ENCODE measurements around the gene FKBP1C.
"Not testable (repeated sequence)": the region's sequence is repeated elsewhere in the genome, so short reads cannot be mapped to it uniquely, and the experiment has no call there.

The FKBP1C gene

GRCh38 chr6:63230027-63230426, 18.8 kb downstream of the FKBP1C start:
- in situ Hi-C loops (cut with MboI; ENCODE audit: low sequenced_read_pairs); DNase-seq (ENCODE audit: low spot score in 2 of 2); H3K4me1 ChIP-seq; H3K27me3 ChIP-seq (ENCODE audit: low read depth); H3K4me3 ChIP-seq; H3K9me3 ChIP-seq; H3K36me3 ChIP-seq (replicated peaks): not testable (repeated sequence)

GRCh38 chr6:63230511-63230910, 19.2 kb downstream of the FKBP1C start:
- H3K36me3 ChIP-seq (replicated peaks); in situ Hi-C loops (cut with MboI; ENCODE audit: low sequenced_read_pairs); H3K4me3 ChIP-seq: not testable (repeated sequence)

GRCh38 chr6:63236398-63236817, 25.1 kb downstream of the FKBP1C start:
- no peak for DNase-seq (ENCODE audit: low spot score in 2 of 2)
- Histone ChIP-seq H3K4me3 (no peak overlapping the region), H3K27me3 (ENCODE audit: low read depth) (no peaks in the 10 kb centered on the region), H3K9me3 (no peaks in the 10 kb centered on the region), H3K36me3 (replicated peaks) (no peaks in the 10 kb centered on the region), H3K4me1 (no peaks in the 10 kb centered on the region)
- in situ Hi-C loops (cut with MboI; ENCODE audit: low sequenced_read_pairs) = no loop called here

More at GRCh38 chr6:63230511-63230910, 19.2 kb downstream of the FKBP1C start:
- not testable (repeated sequence) for H3K4me1 ChIP-seq; H3K27me3 ChIP-seq (ENCODE audit: low read depth); H3K9me3 ChIP-seq; DNase-seq (ENCODE audit: low spot score in 2 of 2)

- no peak for DNase-seq (ENCODE audit: low spot score in 2 of 2)
- H3K9me3 ChIP-seq = no peaks in the 10 kb centered on the region
- no peaks in the 10 kb centered on the region for H3K36me3 ChIP-seq (replicated peaks)
- H3K27me3 ChIP-seq (ENCODE audit: low read depth) = no peaks in the 10 kb centered on the region
- H3K4me3 ChIP-seq = no peak overlapping the region
- in situ Hi-C loops (cut with MboI; ENCODE audit: low sequenced_read_pairs) = no loop called here
- H3K4me1 ChIP-seq = no peaks in the 10 kb centered on the region
Observed at GRCh38 chr6:63245420-63245819, 34.2 kb downstream of the FKBP1C start.

GRCh38 chr6:63245909-63246308, 34.6 kb downstream of the FKBP1C start:
- H3K27me3 ChIP-seq (ENCODE audit: low read depth) = no peaks in the 10 kb centered on the region
- no peaks in the 10 kb centered on the region for H3K36me3 ChIP-seq (replicated peaks)
- no peaks in the 10 kb centered on the region for H3K4me1 ChIP-seq
- in situ Hi-C loops (cut with MboI; ENCODE audit: low sequenced_read_pairs) = no loop called here
- H3K4me3 ChIP-seq = no peak overlapping the region
- H3K9me3 ChIP-seq = no peaks in the 10 kb centered on the region
- peak in 1 of 2 experiments; percentile 18 for DNase-seq (ENCODE audit: low spot score in 2 of 2)

- Histone ChIP-seq H3K4me1 (no peaks in the 10 kb centered on the region), H3K27me3 (ENCODE audit: low read depth) (no peaks in the 10 kb centered on the region), H3K4me3 (no peak overlapping the region), H3K9me3 (no peaks in the 10 kb centered on the region), H3K36me3 (replicated peaks) (no peaks in the 10 kb centered on the region)
- no peak for DNase-seq (ENCODE audit: low spot score in 2 of 2)
- in situ Hi-C loops (cut with MboI; ENCODE audit: low sequenced_read_pairs) = no loop called here
Observed at GRCh38 chr6:63246581-63246980, 35.3 kb downstream of the FKBP1C start.

GRCh38 chr6:63249875-63250482, 38.7 kb downstream of the FKBP1C start:
- H3K36me3 ChIP-seq (replicated peaks) = no peaks in the 10 kb centered on the region
- no peaks in the 10 kb centered on the region for H3K27me3 ChIP-seq (ENCODE audit: low read depth)
- DNase-seq (ENCODE audit: low spot score in 2 of 2) = no peak
- in situ Hi-C loops (cut with MboI; ENCODE audit: low sequenced_read_pairs) = no loop called here
- no peaks in the 10 kb centered on the region for H3K4me1 ChIP-seq
- H3K4me3 ChIP-seq = no peak overlapping the region
- H3K9me3 ChIP-seq = no peaks in the 10 kb centered on the region

- in situ Hi-C loops (cut with MboI; ENCODE audit: low sequenced_read_pairs) = no loop called here
- H3K4me3 ChIP-seq = no peak overlapping the region
- no peak for DNase-seq (ENCODE audit: low spot score in 2 of 2)
- no peaks in the 10 kb centered on the region for H3K27me3 ChIP-seq (ENCODE audit: low read depth)
- H3K4me1 ChIP-seq = no peaks in the 10 kb centered on the region
- H3K36me3 ChIP-seq (replicated peaks) = no peaks in the 10 kb centered on the region
- no peaks in the 10 kb centered on the region for H3K9me3 ChIP-seq
Observed at GRCh38 chr6:63259153-63259552, 47.9 kb downstream of the FKBP1C start.

- Histone ChIP-seq H3K4me1 (no peaks in the 10 kb centered on the region), H3K27me3 (ENCODE audit: low read depth) (no peaks in the 10 kb centered on the region), H3K4me3 (no peak overlapping the region), H3K36me3 (replicated peaks) (no peaks in the 10 kb centered on the region), H3K9me3 (no peaks in the 10 kb centered on the region)
- in situ Hi-C loops (cut with MboI; ENCODE audit: low sequenced_read_pairs) = no loop called here
- no peak for DNase-seq (ENCODE audit: low spot score in 2 of 2)
Observed at GRCh38 chr6:63261820-63262219, 50.6 kb downstream of the FKBP1C start.

All from HAP-1 (cell line).